SU-DHL-6 (cell line): ENCODE results near the gene RAD51B.

Experiments
- H2AFZ ChIP-seq: fragments of 200-600 bp; sonication (generic); 2 replicates; pipeline ENCODE4 v1.6.1; 2014; ENCODE audit warnings: low read depth, mild to moderate bottlenecking, moderate library complexity, mixed read lengths, antibody characterized with exemption, low read length; ENCODE audit not compliant: severe bottlenecking
- H3F3A ChIP-seq: fragments of 200-600 bp; shearing (Covaris generic); 2 replicates; pipeline ENCODE4 v1.6.0; 2016; ENCODE audit warnings: antibody characterized with exemption, mild to moderate bottlenecking; ENCODE audit not compliant: insufficient read depth
- H3K27ac ChIP-seq: fragments of 200-600 bp; sonication (generic); 2 replicates; pipeline ENCODE4 v1.5.1; 2016; ENCODE audit warnings: low read depth, mild to moderate bottlenecking, low read length, moderate library complexity, mixed read lengths
- H3K27me3 ChIP-seq: fragments of 200-600 bp; sonication (generic), shearing (Covaris generic); 2 replicates; pipeline ENCODE4 v1.6.0; 2014; ENCODE audit warnings: mild to moderate bottlenecking, low read length
- H3K36me3 ChIP-seq: fragments of 200-600 bp; sonication (generic); 2 replicates; pipeline ENCODE4 v1.6.1; 2014; ENCODE audit warnings: mild to moderate bottlenecking, low read length, mixed read lengths
- H3K4me2 ChIP-seq: fragments of 300-600, 200-600 bp; shearing (Covaris generic), sonication (generic); 2 replicates; pipeline ENCODE4 v1.6.0; 2014; ENCODE audit warnings: low read length, low read depth, mild to moderate bottlenecking; ENCODE audit not compliant: poor library complexity, severe bottlenecking
- H3K4me3 ChIP-seq: fragments of 200-600 bp; sonication (generic); 2 replicates; pipeline ENCODE4 v1.5.1; 2014; ENCODE audit warnings: antibody characterized with exemption, low read length, mild to moderate bottlenecking, mixed read lengths; ENCODE audit not compliant: insufficient read depth, poor library complexity, severe bottlenecking
- H3K79me2 ChIP-seq: fragments of 200-600 bp; sonication (generic); 2 replicates; pipeline ENCODE4 v1.6.1; 2014; ENCODE audit warnings: mild to moderate bottlenecking, low read length, moderate library complexity; ENCODE audit not compliant: insufficient read depth
- H3K9ac ChIP-seq: fragments of 200-600 bp; sonication (generic); 2 replicates; pipeline ENCODE4 v1.7.0; 2014; ENCODE audit warnings: mild to moderate bottlenecking, low read length
- H3K9me2 ChIP-seq: fragments of 200-600 bp; sonication (generic); replicated peaks from 2 replicates; pipeline ENCODE4 v1.6.1; 2014; ENCODE audit warnings: low read length; ENCODE audit not compliant: insufficient read depth
- H3K9me3 ChIP-seq: fragments of 200-600 bp; sonication (generic); 2 replicates; pipeline ENCODE4 v1.6.1; 2014; ENCODE audit warnings: low read length, mixed read lengths; ENCODE audit not compliant: insufficient read depth
- H4K20me1 ChIP-seq: fragments of 200-600 bp; sonication (generic); 2 replicates; pipeline ENCODE4 v1.6.1; 2014; ENCODE audit warnings: low read depth, mild to moderate bottlenecking, antibody characterized with exemption, low read length, moderate library complexity, mixed read lengths
- EZH2phosphoT487 ChIP-seq: fragments of 200-600 bp; sonication (generic), shearing (Covaris generic); conservative IDR thresholded peaks from 2 replicates; pipeline ENCODE4 v1.6.1; 2018; ENCODE audit warnings: mild to moderate bottlenecking, antibody characterized with exemption, low read length, moderate library complexity, mixed read lengths
- TF ChIP-seq, protein P1 (sequence below): fragments of 200-600 bp; sonication (generic); IDR thresholded peaks from one replicate; pipeline ENCODE4 v1.5.1; 2017; ENCODE audit warnings: antibody characterized with exemption, mild to moderate bottlenecking, low read length, moderate library complexity; ENCODE audit not compliant: insufficient read depth, poor library complexity, severe bottlenecking

RAD51B gene

DNA sequence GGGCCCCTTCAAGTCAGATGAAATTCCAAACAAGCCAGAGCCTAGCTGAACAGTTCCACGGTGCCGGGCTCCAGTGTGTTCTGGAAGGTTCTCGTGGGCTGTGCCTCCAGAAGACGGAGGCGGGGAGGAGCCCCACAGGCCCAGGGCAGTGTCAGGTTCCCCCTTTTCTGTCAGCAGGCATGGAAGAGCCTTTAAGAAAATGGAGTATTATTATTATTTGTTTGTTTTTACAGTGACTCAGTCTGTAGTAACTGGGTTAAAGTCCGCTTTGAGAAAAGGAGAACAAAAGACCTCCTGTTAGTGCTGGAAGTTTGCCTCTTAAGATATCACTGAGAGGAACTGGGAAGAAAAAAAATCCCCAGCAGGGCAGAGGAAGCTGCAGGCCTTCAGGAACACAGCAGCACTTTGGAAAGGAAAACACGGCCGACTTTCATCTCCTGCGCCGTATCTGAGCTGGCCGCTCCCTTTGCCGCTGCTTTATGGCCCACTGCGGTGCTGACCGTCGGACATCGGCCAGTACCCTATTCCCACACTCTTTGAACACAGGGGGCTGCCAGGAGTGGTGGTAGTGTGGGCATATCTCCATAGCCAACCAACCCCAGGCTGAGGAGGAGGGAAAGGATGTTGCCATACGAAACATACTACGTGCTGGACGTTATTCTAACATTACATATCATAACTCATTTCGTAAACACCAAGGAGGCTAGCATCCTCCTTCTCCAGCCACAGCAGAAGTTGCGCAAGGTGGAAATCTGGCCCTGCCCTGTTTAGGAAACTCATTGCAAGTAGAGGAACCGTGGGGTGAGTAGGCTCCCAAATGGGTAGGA lies 779.3 kb downstream of the RAD51B start:
- Histone ChIP-seq H3K36me3 (no peaks in the 10 kb centered on the region), H4K20me1 (no peaks in the 10 kb centered on the region), H3K9me3 (no peaks in the 10 kb centered on the region), H3K4me3 (no peak overlapping the region), H3K27ac (no peak overlapping the region), H2AFZ (no peak overlapping the region), H3K9ac (no peak overlapping the region), H3K9me2 (no peaks in the 10 kb centered on the region), H3F3A (no peaks in the 10 kb centered on the region), H3K79me2 (no peaks in the 10 kb centered on the region), H3K4me2 (no peak overlapping the region), H3K27me3 (no peaks in the 10 kb centered on the region)
- no peak for TF ChIP-seq EZH2phosphoT487
- TF ChIP-seq, protein P1, sequence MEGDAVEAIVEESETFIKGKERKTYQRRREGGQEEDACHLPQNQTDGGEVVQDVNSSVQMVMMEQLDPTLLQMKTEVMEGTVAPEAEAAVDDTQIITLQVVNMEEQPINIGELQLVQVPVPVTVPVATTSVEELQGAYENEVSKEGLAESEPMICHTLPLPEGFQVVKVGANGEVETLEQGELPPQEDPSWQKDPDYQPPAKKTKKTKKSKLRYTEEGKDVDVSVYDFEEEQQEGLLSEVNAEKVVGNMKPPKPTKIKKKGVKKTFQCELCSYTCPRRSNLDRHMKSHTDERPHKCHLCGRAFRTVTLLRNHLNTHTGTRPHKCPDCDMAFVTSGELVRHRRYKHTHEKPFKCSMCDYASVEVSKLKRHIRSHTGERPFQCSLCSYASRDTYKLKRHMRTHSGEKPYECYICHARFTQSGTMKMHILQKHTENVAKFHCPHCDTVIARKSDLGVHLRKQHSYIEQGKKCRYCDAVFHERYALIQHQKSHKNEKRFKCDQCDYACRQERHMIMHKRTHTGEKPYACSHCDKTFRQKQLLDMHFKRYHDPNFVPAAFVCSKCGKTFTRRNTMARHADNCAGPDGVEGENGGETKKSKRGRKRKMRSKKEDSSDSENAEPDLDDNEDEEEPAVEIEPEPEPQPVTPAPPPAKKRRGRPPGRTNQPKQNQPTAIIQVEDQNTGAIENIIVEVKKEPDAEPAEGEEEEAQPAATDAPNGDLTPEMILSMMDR: no peak

DNA sequence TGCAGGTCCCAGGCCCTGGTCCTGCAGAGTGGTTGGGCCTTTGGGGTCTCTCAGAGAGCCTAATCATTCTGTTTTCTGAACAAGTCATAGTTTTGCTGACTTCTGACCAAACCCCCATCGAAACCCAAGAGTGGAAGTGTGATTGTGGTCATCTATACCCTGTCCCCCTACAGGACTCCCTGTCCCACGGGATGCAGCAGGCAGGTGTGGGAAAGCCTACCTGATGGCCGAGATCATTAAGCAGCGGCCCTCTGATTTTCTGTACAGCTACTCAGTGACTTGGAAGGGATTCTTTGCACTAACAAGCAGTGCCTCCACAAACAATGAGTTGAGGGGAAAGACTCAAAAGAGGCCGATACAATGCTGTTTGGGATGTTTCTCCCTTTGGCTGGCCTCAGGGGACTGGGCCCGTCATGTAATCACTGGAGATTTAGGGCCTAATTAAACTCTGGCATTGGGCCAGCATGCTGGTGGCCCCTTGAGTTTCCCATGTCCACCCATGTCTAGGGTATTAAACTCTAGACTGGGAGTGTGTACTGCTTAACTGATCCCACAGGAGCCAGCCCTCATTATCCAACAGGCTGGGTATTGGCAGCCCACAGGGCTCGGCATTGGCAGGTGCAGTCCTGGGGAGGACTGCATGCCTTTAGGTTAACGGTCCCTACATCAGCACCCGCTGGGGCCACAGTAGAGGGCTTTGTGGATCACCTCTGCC lies 780.5 kb downstream of the RAD51B start:
- Histone ChIP-seq H3K9me2 (no peaks in the 10 kb centered on the region), H3K27me3 (no peaks in the 10 kb centered on the region), H3K9me3 (no peaks in the 10 kb centered on the region), H3K27ac (no peak overlapping the region), H3K36me3 (no peaks in the 10 kb centered on the region), H3K4me2 (no peak overlapping the region), H2AFZ (no peak overlapping the region), H3K4me3 (no peak overlapping the region), H4K20me1 (no peaks in the 10 kb centered on the region), H3F3A (no peaks in the 10 kb centered on the region), H3K9ac (no peak overlapping the region), H3K79me2 (no peaks in the 10 kb centered on the region)
- TF ChIP-seq EZH2phosphoT487: no peak
- TF ChIP-seq, protein P1: no peak

DNA sequence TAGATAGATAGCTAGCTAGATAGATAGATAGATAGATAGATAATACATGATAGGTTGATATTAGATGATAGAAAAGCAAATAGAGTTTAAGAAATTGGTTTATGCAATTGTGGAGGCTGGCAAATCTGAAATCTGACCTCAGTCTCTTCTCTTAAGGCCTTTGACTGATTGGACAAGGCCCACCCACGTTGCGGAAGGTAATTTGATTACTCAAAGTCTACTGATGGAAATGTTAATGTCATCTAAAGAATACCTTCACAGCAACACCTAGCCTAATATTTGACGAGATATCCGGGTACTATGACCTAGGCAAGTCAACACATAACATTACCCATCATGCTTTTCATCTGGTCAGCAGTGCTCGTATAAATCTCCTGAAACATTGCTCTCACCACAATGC lies 782.9 kb downstream of the RAD51B start:
- Histone ChIP-seq H3K27ac (no peak overlapping the region), H3K27me3 (no peaks in the 10 kb centered on the region), H3K9ac (no peak overlapping the region), H3K4me2 (no peak overlapping the region), H3F3A (no peaks in the 10 kb centered on the region), H3K9me3 (no peaks in the 10 kb centered on the region), H3K79me2 (no peaks in the 10 kb centered on the region), H3K9me2 (no peaks in the 10 kb centered on the region), H4K20me1 (no peaks in the 10 kb centered on the region), H3K36me3 (no peaks in the 10 kb centered on the region), H2AFZ (no peak overlapping the region), H3K4me3 (no peak overlapping the region)
- TF ChIP-seq, protein P1: no peak
- TF ChIP-seq EZH2phosphoT487: no peak
